Keratinocyte (primary cell): ENCODE data around the gene CHST14. TPM values are rescaled to one million over a fixed set of nuclear protein-coding genes. Genes with fewer than 3 reads are reported as not detected.

Experiments used
- DNase-seq: peaks from one replicate; pipeline ENCODE4 v3.0.0-alpha.2; 2011; ENCODE audit warnings: low read depth, missing footprints, low spot score
- FAIRE-seq: peaks from 2 replicates; lab custom pipeline; 2011; peaks lifted over from hg19 to GRCh38; lab: Jason Lieb, UNC
- H2AFZ ChIP-seq: 2 replicates; pipeline ENCODE4 v1.6.0; 2012; ENCODE audit warnings: low read length, control low read depth, inconsistent platforms; ENCODE audit not compliant: control insufficient read depth
- H3K27ac ChIP-seq: 2 replicates; pipeline ENCODE4 v1.5.1; 2011; ENCODE audit warnings: low read length; ENCODE audit not compliant: control insufficient read depth, insufficient read depth
- H3K27me3 ChIP-seq: 3 replicates; pipeline ENCODE4 v1.6.0; 2011; ENCODE audit warnings: low read length; ENCODE audit not compliant: control insufficient read depth, insufficient read depth; ENCODE audit errors: extremely low read depth
- H3K36me3 ChIP-seq, 2 experiments: 2 replicates in 1 of 2; 3 replicates in 1 of 2; pipeline ENCODE4 v1.5.1; 2011; ENCODE audit warnings: low read length in 2 of 2, mild to moderate bottlenecking in 1 of 2; ENCODE audit not compliant: control insufficient read depth in 2 of 2, insufficient read depth in 2 of 2; ENCODE audit errors: extremely low read depth in 1 of 2
- H3K4me1 ChIP-seq: 3 replicates; pipeline ENCODE4 v1.5.1; 2011; ENCODE audit warnings: low read length; ENCODE audit not compliant: control insufficient read depth, insufficient read depth; ENCODE audit errors: extremely low read depth
- H3K4me2 ChIP-seq: 3 replicates; pipeline ENCODE4 v1.6.0; 2011; ENCODE audit warnings: low read depth, low read length; ENCODE audit not compliant: control insufficient read depth, insufficient read depth; ENCODE audit errors: extremely low read depth
- H3K4me3 ChIP-seq, 3 experiments: fragments of 200-600 bp in 1 of 3; sonication (generic) in 1 of 3; 2 replicates in 2 of 3; 3 replicates in 1 of 3; pipeline ENCODE4 v1.5.1; 2011 to 2016; ENCODE audit warnings: low read length in 3 of 3, mild to moderate bottlenecking in 3 of 3, control low read depth in 2 of 3, inconsistent platforms in 1 of 3, low read depth in 1 of 3, mixed read lengths in 1 of 3, mixed run types in 1 of 3, moderate library complexity in 1 of 3; ENCODE audit not compliant: control insufficient read depth in 2 of 3, insufficient read depth in 2 of 3; ENCODE audit errors: extremely low read depth in 1 of 3
- H3K79me2 ChIP-seq: 2 replicates; pipeline ENCODE4 v1.6.0; 2012; ENCODE audit warnings: low read length; ENCODE audit not compliant: control insufficient read depth, insufficient read depth
- H3K9ac ChIP-seq: 3 replicates; pipeline ENCODE4 v1.6.0; 2011; ENCODE audit warnings: low read length; ENCODE audit not compliant: control insufficient read depth, insufficient read depth; ENCODE audit errors: extremely low read depth
- H3K9me1 ChIP-seq: 3 replicates; pipeline ENCODE4 v1.6.0; 2011; ENCODE audit warnings: low read length; ENCODE audit not compliant: control insufficient read depth, insufficient read depth; ENCODE audit errors: extremely low read depth
- H3K9me3 ChIP-seq: 2 replicates; pipeline ENCODE4 v1.5.1; 2012; ENCODE audit warnings: low read depth, low read length; ENCODE audit not compliant: control insufficient read depth
- H4K20me1 ChIP-seq: 3 replicates; pipeline ENCODE4 v1.6.0; 2011; ENCODE audit warnings: low read length; ENCODE audit not compliant: control insufficient read depth, insufficient read depth; ENCODE audit errors: extremely low read depth
- EZH2 ChIP-seq: IDR thresholded peaks from one replicate; pipeline ENCODE4 v1.6.1; 2012; ENCODE audit warnings: inconsistent platforms, mild to moderate bottlenecking, low read length, moderate library complexity
- dilution Hi-C: fragments of 300-500 bp; cut with MboI; formaldehyde crosslinking; loops from one replicate; pipeline ENCODE4 v1.7.0; 2020; ENCODE audit warnings: low sequenced_read_pairs; ENCODE audit not compliant: extremely low pct_ligation_motif_present
- polyA plus RNA-seq, 5 experiments: library from polyadenylated mRNA; depleted of rRNA in 3 of 5; stranded (reverse) in 3 of 5; stranded (forward) in 1 of 5; unstranded in 1 of 5; fragments of >200 nt; gene quantifications; 1 replicate in 1 of 5; 2 replicates in 3 of 5; 3 replicates in 1 of 5; pipeline versions ENCODE4 v1.2.1 to v1.2.3, GENCODE V29; 2011 to 2012; ENCODE audit warnings: missing spikeins in 2 of 5, low read depth in 1 of 5, low replicate concordance in 1 of 5
- TF ChIP-seq, protein P1 (sequence below), 3 experiments: IDR thresholded peaks in 1 of 3; conservative IDR thresholded peaks in 1 of 3; optimal IDR thresholded peaks in 1 of 3; 2 replicates in 2 of 3; 3 replicates in 1 of 3; pipeline versions ENCODE3 to v1.5.1; 2011; ENCODE audit warnings: low read length in 3 of 3, mild to moderate bottlenecking in 3 of 3, moderate library complexity in 2 of 3, control low read depth in 1 of 3, inconsistent platforms in 1 of 3; ENCODE audit not compliant: insufficient read depth in 2 of 3; ENCODE audit errors: extremely low read depth in 1 of 3

The CHST14 gene
- polyA plus RNA-seq, 1 donor (not counting 4 experiments of a cell fraction or from before 2014, with no cell fraction given) = 1.5 TPM

DNA sequence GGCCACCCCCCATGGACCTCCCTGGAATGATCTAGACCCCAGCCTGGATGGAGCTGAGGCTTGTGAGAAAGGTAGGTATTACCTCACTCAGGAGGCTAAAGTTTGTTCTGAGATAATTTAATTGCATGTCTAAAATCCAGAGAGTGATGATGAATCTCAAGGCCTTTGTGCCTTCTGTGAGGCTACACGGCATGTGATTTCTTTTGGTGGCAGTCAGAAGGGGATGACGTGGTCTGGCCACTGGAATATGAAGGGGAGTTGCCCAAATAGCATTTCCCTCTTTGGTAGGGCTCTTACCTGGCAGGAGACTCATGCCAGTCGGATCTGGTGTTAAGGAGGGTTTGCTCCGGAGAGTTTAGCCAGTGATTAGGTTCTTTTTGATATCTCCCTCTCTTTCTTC lies 27.5 kb upstream of the CHST14 start:
- dilution Hi-C loops = no loop called here
- FAIRE-seq = peak; percentile 17

GRCh38 chr15:40443846-40444245 lies 26.9 kb upstream of the CHST14 start:
- DNase-seq (no peak), FAIRE-seq (no peak)
- Histone ChIP-seq H3K9me1 (no peaks in the 10 kb centered on the region), H3K4me3 (no peak overlapping the region), H3K4me2 (no peak overlapping the region), H2AFZ (no peak overlapping the region), H4K20me1 (peaks cover 3% of the 10 kb centered on the region), H3K36me3 (peaks cover 0 to 4% of the 10 kb centered on the region in 2 experiments), H3K27ac (no peak overlapping the region), H3K27me3 (peaks cover 2% of the 10 kb centered on the region), H3K4me1 (peaks cover 19% of the 10 kb centered on the region), H3K79me2 (peaks cover 38% of the 10 kb centered on the region), H3K9ac (no peak overlapping the region), H3K9me3 (no peaks in the 10 kb centered on the region)
- no peak for TF ChIP-seq EZH2
- TF ChIP-seq, protein P1, sequence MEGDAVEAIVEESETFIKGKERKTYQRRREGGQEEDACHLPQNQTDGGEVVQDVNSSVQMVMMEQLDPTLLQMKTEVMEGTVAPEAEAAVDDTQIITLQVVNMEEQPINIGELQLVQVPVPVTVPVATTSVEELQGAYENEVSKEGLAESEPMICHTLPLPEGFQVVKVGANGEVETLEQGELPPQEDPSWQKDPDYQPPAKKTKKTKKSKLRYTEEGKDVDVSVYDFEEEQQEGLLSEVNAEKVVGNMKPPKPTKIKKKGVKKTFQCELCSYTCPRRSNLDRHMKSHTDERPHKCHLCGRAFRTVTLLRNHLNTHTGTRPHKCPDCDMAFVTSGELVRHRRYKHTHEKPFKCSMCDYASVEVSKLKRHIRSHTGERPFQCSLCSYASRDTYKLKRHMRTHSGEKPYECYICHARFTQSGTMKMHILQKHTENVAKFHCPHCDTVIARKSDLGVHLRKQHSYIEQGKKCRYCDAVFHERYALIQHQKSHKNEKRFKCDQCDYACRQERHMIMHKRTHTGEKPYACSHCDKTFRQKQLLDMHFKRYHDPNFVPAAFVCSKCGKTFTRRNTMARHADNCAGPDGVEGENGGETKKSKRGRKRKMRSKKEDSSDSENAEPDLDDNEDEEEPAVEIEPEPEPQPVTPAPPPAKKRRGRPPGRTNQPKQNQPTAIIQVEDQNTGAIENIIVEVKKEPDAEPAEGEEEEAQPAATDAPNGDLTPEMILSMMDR (optimal IDR thresholded peaks at IDR 0.05 in 1 of 3, IDR thresholded peaks at IDR 0.05 in 1 of 3, conservative IDR thresholded peaks at IDR 0.05 in 1 of 3; ENCODE audit: extremely low read depth in 1 of 3, insufficient read depth in 2 of 3, low read length in 3 of 3) = no peak
- dilution Hi-C loops = no loop called here

More for the DNA sequence above, 27.5 kb upstream of the CHST14 start:
- Histone ChIP-seq H3K36me3 (peaks cover 0 to 4% of the 10 kb centered on the region in 2 experiments), H3K4me2 (no peak overlapping the region), H2AFZ (no peak overlapping the region), H3K27ac (no peak overlapping the region), H3K4me3 (no peak overlapping the region), H3K4me1 (peaks cover 19% of the 10 kb centered on the region), H3K27me3 (peaks cover 7% of the 10 kb centered on the region), H3K9me3 (no peaks in the 10 kb centered on the region), H3K9ac (no peak overlapping the region), H3K79me2 (peaks cover 35% of the 10 kb centered on the region), H4K20me1 (peaks cover 3% of the 10 kb centered on the region), H3K9me1 (no peaks in the 10 kb centered on the region)
- TF ChIP-seq EZH2 = no peak
- TF ChIP-seq, protein P1 (optimal IDR thresholded peaks at IDR 0.05 in 1 of 3, IDR thresholded peaks at IDR 0.05 in 1 of 3, conservative IDR thresholded peaks at IDR 0.05 in 1 of 3; ENCODE audit: extremely low read depth in 1 of 3, insufficient read depth in 2 of 3, low read length in 3 of 3) = no peak
- DNase-seq = no peak
